HG03159 (cell line): ENCODE data around the gene STK40.

Experiments used
- ATAC-seq: cut with Tn5 transposase; IDR thresholded peaks from one replicate; pipeline ENCODE4 v1.9.1; 2021; ENCODE audit warnings: mild to moderate bottlenecking, moderate library complexity; ENCODE audit not compliant: unreplicated experiment

Gene STK40

GRCh38 chr1:36321119-36321951 is 64.4 kb downstream of the STK40 start:
- ATAC-seq, result no peak

GRCh38 chr1:36320767-36321118 is 65.0 kb downstream of the STK40 start:
- ATAC-seq, result no peak

- no peak for ATAC-seq
Measured at GRCh38 chr1:36320291-36320761, 65.4 kb downstream of the STK40 start.

- ATAC-seq, result no peak
Measured at GRCh38 chr1:36309397-36309796, 76.3 kb downstream of the STK40 start.

- no peak for ATAC-seq
Measured at GRCh38 chr1:36307601-36308330, 78.0 kb downstream of the STK40 start.

GRCh38 chr1:36306902-36307456 is 78.7 kb downstream of the STK40 start:
- ATAC-seq, result peak; percentile 97

GRCh38 chr1:36306210-36306901 is 79.4 kb downstream of the STK40 start, which contains the start of gene SH3D21:
SH3D21 (plus strand) TSS chr1:36306368; CDS start chr1:36306421, 53 bp downstream.
- ATAC-seq, result peak; percentile 24

- ATAC-seq, result no peak
Measured at GRCh38 chr1:36305915-36306209, 79.9 kb downstream of the STK40 start.

GRCh38 chr1:36304970-36305914 is 80.5 kb downstream of the STK40 start:
- no peak for ATAC-seq

- ATAC-seq, result no peak
Measured at GRCh38 chr1:36304521-36304920, 81.2 kb downstream of the STK40 start.

- ATAC-seq, result no peak
Measured at GRCh38 chr1:36303650-36304360, 81.9 kb downstream of the STK40 start.

- no peak for ATAC-seq
Measured at GRCh38 chr1:36303244-36303643, 82.5 kb downstream of the STK40 start.

- no peak for ATAC-seq
Measured at GRCh38 chr1:36301220-36301619, 84.5 kb downstream of the STK40 start.

- no peak for ATAC-seq
Measured at GRCh38 chr1:36300526-36300925, 85.2 kb downstream of the STK40 start.

GRCh38 chr1:36298640-36299039 is 87.1 kb downstream of the STK40 start:
- no peak for ATAC-seq

- no peak for ATAC-seq
Measured at GRCh38 chr1:36297062-36297461, 88.7 kb downstream of the STK40 start.

GRCh38 chr1:36295390-36295789 is 90.3 kb downstream of the STK40 start:
- no peak for ATAC-seq
